ENCODE data around the gene BNC2.
A peak's percentile ranks its signal among the peaks of the same experiment; 100 is the strongest.

Gene BNC2

GRCh38 chr9:16868701-16869100 is 1.8 kb downstream of the BNC2 start:
- no peak for DNase-seq

GRCh38 chr9:16867576-16868311 is 2.7 kb downstream of the BNC2 start:
- DNase-seq, result no peak

DNA sequence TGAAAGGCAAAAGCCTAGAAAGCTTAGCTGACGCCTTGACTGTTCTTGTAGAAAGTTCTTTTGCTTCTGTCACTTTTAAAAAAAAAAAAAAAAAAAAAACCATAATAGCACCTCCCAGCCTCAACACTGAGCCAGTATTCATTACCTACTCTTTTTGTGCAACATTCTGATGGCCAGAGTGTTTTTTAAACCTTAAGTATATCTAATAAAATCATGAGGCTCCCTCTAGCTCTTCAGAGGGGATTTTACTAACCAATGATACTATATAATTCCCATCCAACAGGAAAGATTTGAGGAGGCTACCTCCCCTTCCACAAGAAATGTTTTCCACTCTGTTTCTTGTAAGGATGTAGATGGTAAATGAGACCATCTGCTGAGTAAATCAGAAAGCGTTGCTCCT is 3.9 kb downstream of the BNC2 start:
- no peak for DNase-seq

- no peak for DNase-seq
Measured at GRCh38 chr9:16864649-16865434, 5.6 kb downstream of the BNC2 start.

DNA sequence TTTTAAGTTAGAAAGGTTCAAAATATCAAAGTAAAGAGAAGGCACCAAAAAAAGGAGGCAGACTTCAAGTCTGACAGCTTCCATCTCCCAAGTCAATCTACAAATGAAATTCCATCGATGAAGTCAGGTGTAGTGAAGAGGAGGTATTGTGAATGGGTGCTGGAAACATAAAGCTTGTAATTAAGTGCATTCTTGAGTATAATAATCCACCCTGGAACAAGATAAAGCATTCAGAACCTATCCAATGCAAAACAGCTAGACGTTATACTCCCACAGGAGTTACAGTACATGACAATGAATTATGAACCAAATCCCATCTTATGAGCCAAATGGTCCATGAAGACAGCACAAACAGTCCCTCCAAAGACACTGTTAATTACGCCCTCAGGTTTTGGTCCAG is 22.3 kb downstream of the BNC2 start:
- no peak for DNase-seq

DNA sequence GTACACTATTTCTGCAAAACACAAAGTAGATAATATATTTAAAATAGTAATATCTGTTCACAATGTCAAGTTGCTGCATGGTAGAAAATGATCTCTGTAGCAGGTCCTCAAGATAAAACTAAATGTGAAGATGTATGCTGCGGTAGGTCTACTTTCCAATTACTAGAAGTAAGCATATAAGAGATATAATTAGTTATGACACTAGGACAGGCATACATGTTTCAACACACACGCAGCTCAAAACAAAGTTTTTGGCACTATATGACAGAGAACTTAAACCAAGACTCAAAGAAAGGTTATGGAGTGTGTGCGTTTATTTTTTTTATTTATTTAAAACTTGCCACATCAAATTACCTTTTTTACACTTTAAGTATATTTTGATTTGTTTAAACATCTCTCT is 23.5 kb downstream of the BNC2 start:
- DNase-seq, result no peak

- DNase-seq, result no peak
Measured at GRCh38 chr9:16846367-16846766, 24.1 kb downstream of the BNC2 start.

DNA sequence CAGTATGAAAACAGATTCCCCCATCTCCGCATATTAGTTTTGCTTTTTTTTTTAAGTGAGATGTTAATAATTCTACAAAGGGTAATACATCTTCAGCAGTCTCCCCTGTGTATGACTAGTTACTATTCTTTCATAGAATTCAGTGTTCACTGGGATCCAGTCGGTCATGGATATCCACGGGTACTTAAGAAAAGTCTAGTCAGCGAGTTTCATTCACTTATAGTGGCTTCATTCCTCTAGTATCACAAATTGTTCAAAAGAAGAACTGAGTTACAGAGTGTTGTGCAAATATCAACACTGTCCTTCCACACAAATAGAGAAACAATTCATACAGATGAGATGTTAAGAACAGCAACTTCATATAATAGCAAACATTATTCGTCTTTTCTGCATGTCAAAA is 35.7 kb downstream of the BNC2 start:
- no peak for DNase-seq

DNA sequence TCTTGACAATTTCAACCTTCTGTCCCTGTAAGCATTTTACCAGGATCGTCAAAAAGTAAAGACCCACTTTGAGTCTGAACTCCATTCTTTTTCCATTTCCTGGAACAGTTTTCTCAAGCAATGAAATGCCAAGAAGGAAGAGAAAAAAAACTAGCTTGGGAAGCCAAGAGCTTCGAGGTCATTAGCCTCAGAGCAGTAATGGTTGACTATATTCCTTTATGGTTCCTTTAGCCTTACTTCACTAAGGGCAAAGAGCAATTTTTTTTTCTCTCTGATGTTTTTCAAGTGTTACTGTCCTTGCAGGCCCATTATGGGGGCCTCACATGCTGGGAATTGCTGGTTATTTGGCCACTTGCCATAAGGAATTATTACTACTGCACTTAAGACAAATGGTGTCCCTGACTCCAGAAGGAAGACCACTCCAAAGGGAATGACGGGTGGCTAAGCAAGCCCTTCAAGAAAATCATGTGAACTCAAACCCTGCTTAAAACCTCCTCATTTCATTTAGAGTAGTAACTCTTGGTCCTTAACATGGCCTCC is 37.1 kb downstream of the BNC2 start:
- DNase-seq, result no peak

- no peak for DNase-seq
Measured at GRCh38 chr9:16832101-16832500, 38.4 kb downstream of the BNC2 start.

DNA sequence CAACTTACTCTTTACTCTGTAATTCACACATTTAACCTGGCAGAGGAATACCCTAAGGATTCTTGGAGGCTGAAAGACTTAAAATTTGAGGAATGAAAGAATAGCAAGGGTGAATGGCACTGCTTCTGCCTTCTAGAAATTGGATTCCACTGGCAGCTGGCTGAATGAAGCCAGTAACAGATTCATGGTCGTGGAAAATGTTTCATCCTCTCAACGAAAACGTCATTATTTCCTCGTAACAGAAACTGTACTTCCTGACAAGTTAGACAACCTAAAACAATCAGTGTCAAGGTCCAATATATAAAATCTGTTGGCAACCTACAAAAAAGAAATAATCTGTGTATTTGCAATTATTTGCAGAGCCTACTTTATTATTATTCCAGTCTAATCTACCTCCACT is 39.7 kb downstream of the BNC2 start:
- DNase-seq, result no peak

DNA sequence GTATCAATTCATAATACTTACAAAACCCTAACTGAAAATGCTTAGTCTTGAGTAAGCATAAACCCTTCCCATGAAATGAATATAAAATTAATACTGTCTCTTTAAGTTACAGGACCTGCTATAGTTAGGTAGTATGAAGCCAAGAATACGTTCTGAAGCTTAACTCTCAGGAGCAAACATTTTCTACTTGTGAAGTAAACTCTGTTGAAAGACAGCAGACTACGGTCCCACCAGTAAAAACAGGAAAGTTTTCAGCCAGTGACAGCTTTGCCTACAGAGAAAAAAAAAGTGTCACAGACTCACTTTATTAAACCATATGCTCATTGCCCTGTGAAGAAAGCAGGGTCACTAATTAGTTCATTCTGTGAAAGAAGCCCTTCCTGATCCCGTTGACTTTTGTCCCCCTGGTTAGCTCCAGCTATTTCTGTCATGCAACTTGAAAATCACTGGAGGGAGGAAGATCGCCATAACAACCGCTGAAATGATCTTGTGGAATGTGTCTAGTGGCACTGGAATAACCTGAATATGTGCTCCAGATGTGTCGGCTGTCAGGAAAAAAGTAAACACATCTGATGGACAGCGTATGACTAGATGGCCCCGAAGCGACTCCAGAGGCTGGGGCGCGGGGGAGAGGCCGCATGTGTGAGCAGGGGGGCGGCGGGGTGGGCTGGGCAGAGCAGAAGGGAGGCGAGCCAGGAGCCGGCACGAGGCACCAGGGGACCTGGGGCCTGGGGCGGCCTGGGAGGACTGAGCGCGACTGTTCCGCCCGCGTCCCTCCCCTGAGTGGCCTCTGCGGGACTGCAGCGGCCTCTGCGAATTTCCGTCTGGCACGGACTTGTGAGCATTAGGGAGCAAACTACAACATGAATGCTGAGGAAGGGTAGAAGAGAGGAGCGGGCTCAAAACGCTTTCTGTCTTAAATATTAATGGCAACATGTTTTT is 41.9 kb downstream of the BNC2 start:
- peak; percentile 8 for DNase-seq

GRCh38 chr9:16825971-16826625 is 44.4 kb downstream of the BNC2 start:
- DNase-seq, result no peak

DNA sequence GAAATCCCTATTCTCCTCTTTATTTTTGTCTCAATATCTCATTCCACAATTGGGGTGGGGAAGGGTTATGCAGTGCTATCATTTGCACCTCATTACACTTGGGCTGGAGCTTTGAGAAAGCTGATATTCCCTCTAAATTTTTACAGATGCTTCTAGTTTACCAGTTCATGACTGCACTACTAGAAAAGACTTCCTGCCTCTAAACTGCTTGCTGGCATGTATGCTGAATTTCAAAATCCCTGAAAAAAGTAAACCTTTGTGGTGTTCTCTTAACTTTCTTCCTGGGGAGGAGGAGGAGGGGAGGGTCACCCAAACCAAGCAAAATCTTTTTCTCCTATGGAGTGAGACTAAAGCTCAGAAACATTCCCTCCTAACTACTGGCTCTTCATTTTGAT is 45.1 kb downstream of the BNC2 start:
- no peak for DNase-seq

- DNase-seq, result no peak
Measured at GRCh38 chr9:16824545-16825330, 45.7 kb downstream of the BNC2 start.

DNA sequence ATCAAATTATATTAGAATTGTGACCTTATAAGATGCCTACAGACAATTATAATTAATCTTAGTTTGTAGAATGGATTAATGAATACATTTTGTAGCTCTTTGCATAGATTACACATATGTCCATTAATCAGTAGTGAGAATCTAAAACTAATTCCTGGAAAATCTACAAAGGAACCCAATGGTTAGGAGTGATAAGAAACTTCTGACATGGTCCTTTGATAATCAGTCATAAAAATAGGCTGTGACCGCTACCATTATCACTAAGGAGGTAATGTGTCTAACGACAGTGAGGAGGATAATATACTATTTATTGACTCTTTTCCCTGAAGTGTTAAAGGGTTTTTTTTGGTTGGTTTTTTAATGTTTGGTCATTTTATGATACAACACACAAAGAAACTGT is 46.6 kb downstream of the BNC2 start:
- no peak for DNase-seq

DNA sequence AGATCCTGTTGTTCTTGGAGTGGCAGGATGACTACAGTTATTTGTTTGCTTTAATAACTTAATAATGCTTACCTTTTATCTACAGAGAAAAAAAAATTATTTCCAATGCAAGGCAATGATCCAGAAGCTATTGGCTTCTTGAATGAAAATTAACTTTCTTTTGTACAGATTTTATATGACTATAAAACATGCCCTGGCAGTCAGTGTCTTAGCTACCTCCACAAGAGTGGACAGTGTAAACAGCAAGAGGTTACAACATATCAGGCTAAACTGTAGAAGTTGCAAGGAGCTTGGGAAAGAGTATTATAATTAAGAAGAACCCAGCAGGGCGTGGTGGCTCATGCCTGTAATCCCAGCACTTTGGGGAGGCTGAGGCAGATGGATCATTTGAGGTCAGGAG is 49.1 kb downstream of the BNC2 start:
- no peak for DNase-seq

GRCh38 chr9:16817514-16817913 is 53.0 kb downstream of the BNC2 start:
- DNase-seq, result no peak

- DNase-seq, result no peak
Measured at GRCh38 chr9:16817002-16817401, 53.5 kb downstream of the BNC2 start.

DNA sequence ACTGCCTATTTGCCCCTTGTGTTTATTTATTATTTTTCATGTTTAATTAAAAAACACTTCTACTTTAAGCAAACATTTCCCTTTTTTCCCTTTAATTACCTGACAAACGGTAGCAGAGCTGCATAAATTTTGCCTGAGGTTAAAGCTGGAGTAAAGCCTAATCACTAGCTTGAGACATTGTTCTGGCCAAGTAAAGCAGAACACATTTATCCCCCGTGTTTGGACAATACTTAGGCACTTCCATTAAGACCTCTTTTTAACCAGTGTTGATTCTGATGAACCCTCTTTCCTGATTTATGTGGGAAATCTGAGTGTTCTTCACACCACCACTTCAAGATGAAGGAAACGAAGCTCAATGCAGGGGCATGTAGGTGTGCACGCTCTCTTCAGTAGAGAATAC is 54.5 kb downstream of the BNC2 start:
- DNase-seq, result no peak

DNA sequence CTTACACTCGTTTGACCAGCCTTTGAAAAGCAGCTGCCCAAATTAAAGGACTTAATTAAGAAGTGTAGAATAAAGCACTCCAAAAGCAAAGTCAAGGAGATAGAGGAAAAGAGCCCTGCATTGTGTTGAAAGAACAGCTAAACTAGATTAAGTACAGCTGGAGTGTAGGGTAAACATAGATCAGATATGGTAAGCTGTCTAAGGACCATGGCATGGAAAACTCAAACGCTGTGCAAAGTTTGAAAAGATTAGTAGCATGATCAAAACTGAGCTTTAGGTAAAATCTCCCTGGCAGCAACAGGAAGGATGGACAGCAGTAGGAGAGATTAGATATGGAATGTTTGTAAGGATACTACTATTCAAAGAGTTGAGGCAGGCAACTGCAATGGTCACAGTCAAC is 55.4 kb downstream of the BNC2 start:
- DNase-seq, result no peak

DNA sequence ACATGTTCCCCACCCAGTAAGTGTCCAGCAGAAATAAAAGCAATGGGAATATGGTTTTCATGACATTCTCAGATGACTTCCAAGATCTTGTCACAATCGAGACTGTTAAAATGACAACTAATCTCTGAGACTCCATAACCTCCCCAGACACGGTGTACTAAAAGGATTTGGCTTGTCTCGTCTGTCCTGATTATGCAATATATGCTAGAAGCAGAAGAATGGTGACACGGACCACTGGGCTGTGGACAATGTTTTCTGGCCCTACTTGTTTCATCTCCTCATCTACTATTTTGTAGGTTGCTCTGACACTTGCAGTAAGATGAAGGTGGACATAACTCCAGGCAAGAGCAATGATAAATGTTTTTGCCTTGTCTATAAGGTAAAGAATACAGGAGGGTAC is 56.6 kb downstream of the BNC2 start:
- no peak for DNase-seq

Measured in midbrain (tissue), 1 donor.